NCI-H1436 (cell line): ENCODE data around the gene CDK6.

Source experiments
- DNase-seq: peaks from one replicate; lab custom pipeline; 2025; lab: John Stamatoyannopoulos, UW

Gene CDK6

DNA sequence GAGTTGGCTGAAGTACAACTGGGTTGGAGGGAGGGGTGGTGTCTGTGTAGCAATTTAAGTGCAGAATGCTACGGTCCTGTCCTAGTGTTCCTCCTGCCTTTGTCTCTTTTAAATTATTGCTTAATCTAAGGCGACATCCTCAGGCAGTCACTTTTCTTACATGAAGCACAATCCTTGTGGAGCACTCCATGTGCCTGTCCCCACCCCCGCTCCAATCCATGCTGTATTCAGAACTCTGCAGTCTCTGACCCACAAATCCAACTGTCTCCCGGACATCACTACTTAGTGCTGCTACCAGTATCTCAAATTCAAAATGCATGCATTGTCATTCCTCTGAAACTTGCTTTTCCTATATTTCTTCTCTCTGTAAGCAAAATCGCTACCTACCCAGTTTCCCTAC, 154.7 kb downstream of the CDK6 start:
- DNase-seq: no peak

DNA sequence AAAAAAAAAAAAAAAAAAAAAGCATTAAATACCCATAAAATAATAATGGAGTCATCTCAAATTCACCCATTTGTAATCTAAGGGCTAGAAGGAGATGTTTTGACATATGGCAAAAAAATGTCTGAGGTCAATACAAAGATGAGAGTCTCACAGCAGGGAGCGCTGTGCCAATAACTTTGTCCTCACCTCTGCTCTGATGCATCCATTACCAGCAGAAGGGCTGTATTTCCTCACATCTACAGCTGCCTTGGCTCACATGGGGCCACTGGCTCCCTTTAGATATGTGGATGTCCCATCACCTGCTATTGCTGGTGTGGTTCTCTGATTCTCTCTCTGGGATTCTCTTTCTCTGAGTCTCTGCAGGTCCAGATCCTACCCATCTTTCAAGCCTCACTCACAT, 155.9 kb downstream of the CDK6 start:
- no peak for DNase-seq

- no peak for DNase-seq
Measured at GRCh38 chr7:92678291-92678920, 158.0 kb downstream of the CDK6 start.

GRCh38 chr7:92674379-92674778, 162.0 kb downstream of the CDK6 start:
- no peak for DNase-seq

DNA sequence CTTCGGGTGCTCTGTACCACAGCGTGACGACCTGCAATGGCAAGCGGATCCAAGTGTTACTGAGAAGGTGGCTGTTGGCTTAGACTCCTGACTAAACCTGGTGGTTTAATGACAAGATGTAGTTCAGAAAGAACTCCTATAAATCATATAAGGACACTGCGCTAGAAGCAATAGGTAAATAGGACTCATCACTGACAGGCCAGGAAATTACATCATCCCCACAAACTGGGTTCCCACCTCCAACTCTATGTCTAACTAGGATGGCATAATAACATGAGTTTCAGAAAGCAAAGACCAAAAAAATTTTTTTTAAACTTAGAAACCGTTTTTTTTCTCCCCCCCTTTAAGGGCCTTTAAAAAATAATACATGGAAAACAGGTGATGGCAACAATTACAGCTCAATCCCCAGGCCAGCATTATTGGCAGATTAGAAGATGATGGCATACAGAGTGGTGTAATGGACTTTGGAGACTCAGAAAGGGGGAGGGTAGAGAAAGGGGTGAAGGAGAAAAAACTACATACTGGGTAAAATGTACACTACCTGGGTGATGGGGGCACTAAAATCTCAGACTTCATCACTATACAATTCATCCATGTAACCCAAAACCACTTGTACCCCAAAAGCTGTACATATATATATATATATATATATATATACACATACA, 164.7 kb downstream of the CDK6 start:
- DNase-seq: no peak

GRCh38 chr7:92670204-92670851, 166.0 kb downstream of the CDK6 start:
- DNase-seq: no peak

- DNase-seq: no peak
Measured at GRCh38 chr7:92669616-92670165, 166.7 kb downstream of the CDK6 start.

DNA sequence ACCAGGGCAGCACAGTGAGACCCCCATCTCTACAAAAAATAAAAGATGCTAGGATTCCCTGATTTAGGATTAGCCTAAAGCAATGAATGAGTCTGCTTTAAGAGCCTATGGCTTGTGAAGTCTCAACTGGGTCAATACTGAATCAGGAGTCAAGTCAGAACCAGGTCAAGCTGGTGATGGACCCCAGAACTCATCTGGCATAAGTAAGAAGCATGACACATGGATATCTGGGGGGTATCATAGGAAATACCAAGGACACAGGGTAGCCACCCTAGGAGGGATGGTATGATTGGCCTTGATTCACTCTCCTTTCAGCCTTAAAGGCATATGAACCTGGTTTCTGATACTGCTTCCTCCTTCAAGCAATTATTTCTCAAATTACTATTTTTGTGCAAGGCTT, 167.8 kb downstream of the CDK6 start:
- DNase-seq: no peak

- no peak for DNase-seq
Measured at GRCh38 chr7:92667816-92668535, 168.4 kb downstream of the CDK6 start.

DNA sequence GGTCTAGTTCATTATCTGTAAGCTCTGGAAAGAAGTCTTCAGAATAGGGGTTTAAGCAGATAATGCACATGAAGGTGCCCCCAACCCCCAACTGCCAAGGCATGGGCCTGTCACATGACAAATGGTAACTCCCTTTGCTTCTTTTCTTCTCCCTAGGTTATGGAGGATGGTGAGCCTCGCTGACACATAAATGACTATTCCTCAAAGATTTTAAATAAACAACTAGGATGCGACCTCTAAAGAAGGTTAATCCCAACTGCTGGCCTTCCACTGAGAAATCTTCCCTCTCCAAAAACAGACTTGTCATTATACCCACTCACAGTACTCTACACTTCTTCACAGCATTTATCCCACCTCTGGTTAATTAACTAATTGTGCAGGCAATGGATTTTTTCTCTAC, 170.4 kb downstream of the CDK6 start:
- no peak for DNase-seq

- DNase-seq: no peak
Measured at GRCh38 chr7:92661651-92662050, 174.7 kb downstream of the CDK6 start.

DNA sequence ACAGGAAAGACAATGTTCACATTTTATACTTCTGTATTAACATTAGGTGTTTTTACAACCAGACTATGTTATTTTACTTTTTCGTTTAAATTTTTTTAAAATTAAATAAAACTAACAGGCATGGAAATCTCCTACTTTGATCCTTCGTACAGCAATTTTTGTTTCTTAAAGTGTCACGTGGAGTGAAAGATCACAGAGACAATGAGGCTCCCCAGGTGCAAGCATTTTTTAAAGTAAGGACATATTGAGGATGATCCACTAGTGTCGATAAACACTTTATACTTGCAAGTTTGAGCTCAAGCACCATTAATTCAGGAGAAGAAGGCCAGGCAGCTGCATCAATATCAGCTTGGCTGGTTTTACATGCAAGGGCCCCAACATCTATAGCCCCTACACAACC, 177.7 kb downstream of the CDK6 start:
- no peak for DNase-seq

DNA sequence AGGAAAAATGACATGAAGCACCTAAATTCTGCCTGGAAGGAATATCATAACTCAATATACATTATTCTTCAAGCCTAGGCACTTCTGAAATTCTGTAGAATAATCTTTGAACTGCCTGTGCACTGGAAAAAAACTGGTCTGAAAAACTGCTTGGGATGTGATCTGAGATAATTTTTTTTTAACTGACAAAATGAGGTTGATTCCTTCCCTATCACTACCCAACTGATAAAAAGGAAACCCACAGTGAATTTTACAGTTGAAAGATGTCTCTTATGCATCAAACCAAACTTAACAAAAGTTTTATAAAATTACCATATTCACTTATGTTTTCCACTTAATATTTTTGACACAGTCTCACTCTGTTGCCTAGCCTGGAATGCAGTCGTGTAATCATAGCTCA, 179.0 kb downstream of the CDK6 start:
- DNase-seq: no peak

DNA sequence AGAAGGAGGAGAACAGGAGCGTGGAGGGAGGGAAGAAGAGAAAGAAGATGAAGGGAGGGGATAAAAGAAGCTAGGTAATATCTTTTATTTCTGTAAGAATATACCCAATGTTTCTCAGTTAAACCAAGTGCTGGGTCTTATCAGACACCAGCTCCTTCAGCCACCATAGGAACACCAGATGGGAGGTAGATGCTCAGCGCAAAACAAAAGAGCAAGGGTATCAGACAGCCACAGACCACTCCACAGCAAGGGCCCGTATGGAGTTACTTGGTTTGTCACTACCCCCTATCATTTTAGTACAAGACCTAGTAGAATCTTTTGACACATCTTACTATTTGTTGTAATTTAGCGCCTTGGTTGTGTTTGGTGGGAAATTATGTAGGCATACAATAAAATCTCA, 180.3 kb downstream of the CDK6 start:
- no peak for DNase-seq

DNA sequence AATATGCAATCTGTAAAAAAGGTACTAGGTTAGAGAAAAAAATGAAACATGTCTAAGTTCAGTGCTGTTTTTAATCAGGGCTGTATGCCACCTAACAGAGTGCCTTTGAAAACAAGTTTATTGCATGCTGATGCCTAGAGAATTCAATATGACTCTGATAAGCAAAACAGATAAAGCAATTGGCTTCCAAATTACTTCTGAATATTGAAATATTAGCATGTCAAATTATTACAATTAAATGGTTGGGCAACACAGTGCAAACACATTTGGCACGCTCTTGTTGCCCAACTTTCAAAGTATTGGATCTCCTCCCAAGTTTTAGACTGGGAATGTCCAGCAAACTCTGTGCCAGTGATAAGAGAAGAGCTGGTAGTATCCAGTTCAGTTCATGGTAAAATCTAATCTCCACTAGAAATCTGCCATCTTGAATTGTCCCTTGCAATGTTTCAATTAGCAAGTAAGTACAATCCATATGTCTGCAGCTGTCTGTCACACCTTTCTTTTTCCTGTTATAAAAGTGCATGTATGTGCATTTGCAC, 181.0 kb downstream of the CDK6 start:
- no peak for DNase-seq

DNA sequence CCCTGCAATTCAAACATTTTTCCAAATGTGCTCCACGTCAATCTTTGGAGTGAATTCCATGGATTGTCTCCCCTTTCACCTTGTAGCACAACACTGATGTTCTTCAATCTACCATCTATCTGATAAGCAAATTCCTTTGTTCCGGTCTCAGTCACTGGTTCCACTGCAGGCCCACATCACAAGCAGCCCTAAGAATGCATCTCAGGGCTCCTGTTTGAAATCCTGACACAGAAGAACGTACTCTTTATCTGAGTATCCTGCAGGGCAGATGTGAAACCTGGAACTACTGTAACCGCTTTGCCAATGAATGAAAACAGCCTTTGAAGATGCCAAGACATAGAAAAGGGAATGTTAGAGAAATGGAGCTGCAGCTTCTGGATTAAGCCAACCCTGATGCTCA, 183.2 kb downstream of the CDK6 start:
- no peak for DNase-seq

DNA sequence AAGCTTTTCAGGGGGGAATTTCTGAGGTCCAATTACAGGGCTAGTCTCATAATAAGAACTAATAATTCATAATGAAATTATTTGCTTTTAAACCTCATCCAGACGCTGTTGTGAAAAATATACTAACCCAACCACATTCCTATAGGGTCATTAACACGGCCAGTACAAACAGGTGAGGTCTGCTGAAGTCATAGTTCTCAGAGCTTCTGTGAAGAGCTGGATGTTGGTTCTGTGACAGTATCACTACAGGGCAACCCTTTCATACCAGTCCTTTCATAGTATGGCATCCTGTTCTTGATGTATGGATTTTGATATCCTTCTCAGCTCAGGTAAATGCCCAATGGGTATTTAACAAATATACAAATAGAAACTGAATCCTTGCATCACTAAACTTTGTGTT, 183.8 kb downstream of the CDK6 start:
- no peak for DNase-seq

- DNase-seq: no peak
Measured at GRCh38 chr7:92650391-92650790, 186.0 kb downstream of the CDK6 start.

- DNase-seq: no peak
Measured at GRCh38 chr7:92648067-92648466, 188.3 kb downstream of the CDK6 start.

DNA sequence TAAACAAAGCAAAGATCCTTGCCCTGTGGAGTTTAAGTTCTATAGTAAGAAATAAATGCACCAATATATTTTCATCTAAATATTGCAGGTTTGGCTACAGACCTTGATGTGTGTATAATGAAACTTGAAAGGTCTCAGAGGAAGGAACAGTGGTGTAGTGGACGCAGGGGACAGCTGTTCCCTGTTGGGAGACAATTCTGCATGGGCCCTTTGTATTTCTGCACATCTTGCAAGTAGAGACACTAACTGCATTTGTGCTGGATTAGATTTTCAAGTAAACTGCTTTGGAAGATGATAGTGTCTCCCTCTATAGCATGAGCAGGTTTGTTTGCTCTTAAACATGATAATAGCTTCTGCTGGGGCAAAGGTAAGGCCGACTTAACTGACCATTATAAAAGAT, 188.7 kb downstream of the CDK6 start:
- DNase-seq: no peak

DNA sequence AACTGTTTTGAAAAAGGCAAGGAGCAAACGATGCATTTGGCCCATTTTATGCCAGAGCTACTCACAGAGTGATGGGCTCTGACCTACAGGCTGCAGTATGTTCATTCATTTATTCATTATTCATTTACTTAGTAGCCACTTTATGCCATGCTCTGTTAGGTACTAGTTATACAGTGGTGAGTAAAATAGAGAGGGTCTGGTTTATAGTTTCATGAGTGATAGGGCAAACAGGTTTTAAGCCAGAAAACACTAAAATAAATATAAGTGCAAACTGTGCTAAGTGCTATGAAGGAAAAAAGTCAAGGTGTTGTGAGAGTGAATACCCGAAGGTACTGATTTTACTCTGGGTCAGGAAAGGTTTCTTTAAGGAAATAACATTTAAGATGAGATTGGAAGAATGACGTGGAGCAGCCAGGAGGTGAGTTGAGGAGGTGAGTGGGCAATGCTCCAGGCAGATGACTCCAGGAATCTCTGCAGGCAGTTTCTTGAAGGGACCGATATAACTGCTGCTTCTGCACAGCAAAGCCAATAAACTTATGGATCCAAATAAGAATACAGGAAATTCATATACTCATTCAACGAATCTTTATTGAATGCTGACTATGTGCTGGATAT, 189.3 kb downstream of the CDK6 start:
- no peak for DNase-seq
